WTC11 (cell line): ENCODE measurements around the gene LRRFIP2. TPM values are rescaled to one million over a fixed set of nuclear protein-coding genes. Genes with fewer than 3 reads are reported as not detected.

Experiments
- ATAC-seq: fragments of 200-7000 bp; cut with Tn5 transposase; 2 replicates; pipeline ENCODE4 v1.10.0; 2021; ENCODE audit warnings: mild to moderate bottlenecking, moderate library complexity
- CTCF ChIA-PET: fragments of 300-600 bp; sonication (Branson Sonifier 250); formaldehyde crosslinking; loops from one replicate; lab custom pipeline; 2021; ENCODE audit warnings: antibody characterized with exemption; lab: Charles Lee
- POLR2A ChIA-PET: fragments of 350-600 bp; sonication (Branson Sonifier 250); formaldehyde crosslinking; loops from one replicate; lab custom pipeline; 2021; ENCODE audit warnings: antibody characterized with exemption; lab: Charles Lee
- DNase-seq: peaks from one replicate; pipeline ENCODE4 v3.0.0; 2021; ENCODE audit warnings: low spot score
- H3K27ac Mint-ChIP-seq: 2 replicates; pipeline ENCODE4 v1.8.0; 2021; ENCODE audit warnings: mixed read lengths
- H3K27me3 Mint-ChIP-seq: 2 replicates; pipeline ENCODE4 v1.8.0; 2021; ENCODE audit warnings: low read depth, mild to moderate bottlenecking, moderate library complexity, mixed read lengths
- H3K36me3 Mint-ChIP-seq: 2 replicates; pipeline ENCODE4 v1.8.0; 2021; ENCODE audit warnings: mixed read lengths
- H3K4me1 Mint-ChIP-seq: 2 replicates; pipeline ENCODE4 v1.8.0; 2022; ENCODE audit warnings: mixed read lengths
- H3K4me3 Mint-ChIP-seq: 2 replicates; pipeline ENCODE4 v1.8.0; 2021; ENCODE audit warnings: mild to moderate bottlenecking, moderate library complexity, mixed read lengths
- H3K9me3 Mint-ChIP-seq: 2 replicates; pipeline ENCODE4 v1.8.0; 2021; ENCODE audit warnings: mixed read lengths
- CREM ChIP-seq: sonication (generic); formaldehyde crosslinking; IDR thresholded peaks from 2 replicates; pipeline ENCODE4 v1.8.1; 2022; ENCODE audit warnings: mild to moderate bottlenecking, missing genetic modification reagents, moderate library complexity
- CTCF ChIP-seq: fragments of 200-600 bp; IDR thresholded peaks from 2 replicates; pipeline ENCODE4 v1.8.0; 2022; ENCODE audit warnings: antibody characterized with exemption
- FOXJ3 ChIP-seq: sonication (generic); formaldehyde crosslinking; IDR thresholded peaks from 2 replicates; pipeline ENCODE4 v1.9.0; 2021; ENCODE audit warnings: missing genetic modification reagents, mild to moderate bottlenecking, borderline replicate concordance
- FOXP4 ChIP-seq: sonication (generic); formaldehyde crosslinking; IDR thresholded peaks from 2 replicates; pipeline ENCODE4 v1.8.0; 2022; ENCODE audit warnings: mild to moderate bottlenecking, missing genetic modification reagents
- GTF2I ChIP-seq: fragments of 250-450 bp; sonication (Bioruptor Pico); conservative IDR thresholded peaks from 2 replicates; pipeline ENCODE4 v1.4.0; 2021; ENCODE audit warnings: mild to moderate bottlenecking
- JAZF1 ChIP-seq: fragments of 250-450 bp; sonication (Bioruptor Pico); IDR thresholded peaks from 2 replicates; pipeline ENCODE4 v1.9.0; 2021; ENCODE audit warnings: moderate library complexity, mild to moderate bottlenecking, inconsistent platforms
- KAT7 ChIP-seq: sonication (generic); formaldehyde crosslinking; IDR thresholded peaks from 2 replicates; pipeline ENCODE4 v1.8.1; 2023; ENCODE audit warnings: missing genetic modification reagents, mild to moderate bottlenecking, borderline replicate concordance
- MLX ChIP-seq: sonication (generic); formaldehyde crosslinking; IDR thresholded peaks from 2 replicates; pipeline ENCODE4 v1.8.1; 2023; ENCODE audit warnings: mild to moderate bottlenecking, missing genetic modification reagents, moderate library complexity
- NR1H2 ChIP-seq: sonication (generic); formaldehyde crosslinking; IDR thresholded peaks from 2 replicates; pipeline ENCODE4 v1.9.0; 2021; ENCODE audit warnings: mild to moderate bottlenecking, moderate library complexity, missing genetic modification reagents
- NR2C2 ChIP-seq: sonication (generic); formaldehyde crosslinking; IDR thresholded peaks from 2 replicates; pipeline ENCODE4 v1.8.0; 2022; ENCODE audit warnings: mild to moderate bottlenecking, missing genetic modification reagents
- PRDM15 ChIP-seq: sonication (generic); formaldehyde crosslinking; IDR thresholded peaks from 2 replicates; pipeline ENCODE4 v1.8.0; 2022; ENCODE audit warnings: missing genetic modification reagents
- PREB ChIP-seq: sonication (generic); formaldehyde crosslinking; IDR thresholded peaks from 2 replicates; pipeline ENCODE4 v1.8.1; 2022; ENCODE audit warnings: mild to moderate bottlenecking, missing genetic modification reagents, moderate library complexity, borderline replicate concordance
- ZNF121 ChIP-seq: sonication (generic); formaldehyde crosslinking; IDR thresholded peaks from 2 replicates; pipeline ENCODE4 v1.8.0; 2023; ENCODE audit warnings: missing genetic modification reagents
- ZNF219 ChIP-seq: sonication (generic); formaldehyde crosslinking; IDR thresholded peaks from 2 replicates; pipeline ENCODE4 v1.8.0; 2023; ENCODE audit warnings: missing genetic modification reagents, mild to moderate bottlenecking, borderline replicate concordance
- ZNF263 ChIP-seq: sonication (generic); formaldehyde crosslinking; IDR thresholded peaks from 2 replicates; pipeline ENCODE4 v1.8.1; 2022; ENCODE audit warnings: low read depth, mild to moderate bottlenecking, moderate library complexity, missing genetic modification reagents
- ZNF317 ChIP-seq: sonication (generic); formaldehyde crosslinking; IDR thresholded peaks from 2 replicates; pipeline ENCODE4 v1.8.1; 2023; ENCODE audit warnings: low read depth, mild to moderate bottlenecking, moderate library complexity, missing genetic modification reagents, borderline replicate concordance
- ZSCAN18 ChIP-seq: fragments of 250-450 bp; sonication (Bioruptor Pico); IDR thresholded peaks from 2 replicates; pipeline ENCODE4 v2.1.2; 2022; ENCODE audit warnings: mild to moderate bottlenecking, moderate library complexity
- total RNA-seq: library from RNA; stranded (reverse); gene quantifications from 3 replicates; pipeline ENCODE4 v1.2.3, GENCODE V29; 2021

Gene LRRFIP2
- total RNA-seq, 1 experiment from 2014 or later = 23.7 TPM

GRCh38 chr3:37111199-37111598, 63.2 kb downstream of the LRRFIP2 start (continued):
- TF ChIP-seq MLX (CRISPR knock-in tag) (no peak), ZSCAN18 (CRISPR knock-in tag) (no peak), FOXP4 (CRISPR knock-in tag) (no peak), PREB (CRISPR knock-in tag) (no peak), ZNF263 (CRISPR knock-in tag) (no peak)

- ChIA-PET CTCF (no interaction called here), POLR2A (no interaction called here)
- no peak overlapping the region for H3K4me3 Mint-ChIP-seq
- TF ChIP-seq JAZF1 (no peak), PRDM15 (CRISPR knock-in tag) (no peak), KAT7 (CRISPR knock-in tag) (no peak), MLX (CRISPR knock-in tag) (no peak), ZNF219 (CRISPR knock-in tag) (no peak), ZNF317 (CRISPR knock-in tag) (no peak), NR1H2 (no peak), CTCF (no peak), ZNF121 (no peak), FOXJ3 (CRISPR knock-in tag) (no peak), GTF2I (CRISPR knock-in tag) (no peak), CREM (CRISPR knock-in tag) (no peak), NR2C2 (no peak)
- TF ChIP-seq, all 79 proteins: peak for 0
- no peaks in the 10 kb centered on the region for H3K9me3 Mint-ChIP-seq
- H3K4me1 Mint-ChIP-seq = peaks cover under 1% of the 10 kb centered on the region; the same call in 1 of the 2 replicates
- H3K27me3 Mint-ChIP-seq = no peaks in the 10 kb centered on the region
- DNase-seq (no peak), ATAC-seq (no peak)
- H3K27ac Mint-ChIP-seq = no peak overlapping the region
- no peaks in the 10 kb centered on the region for H3K36me3 Mint-ChIP-seq
Observed at GRCh38 chr3:37107846-37108245, 66.5 kb downstream of the LRRFIP2 start.
